ENCODE data around the gene FASN. TPM values are rescaled to one million over a fixed set of nuclear protein-coding genes. Genes with fewer than 3 reads are reported as not detected.

Gene FASN
- total and polyA plus RNA-seq, 2 of the 13 experiments (the other 11 are each of a cell fraction or from before 2014, with no cell fraction given): 51.7 to 101 TPM

DNA sequence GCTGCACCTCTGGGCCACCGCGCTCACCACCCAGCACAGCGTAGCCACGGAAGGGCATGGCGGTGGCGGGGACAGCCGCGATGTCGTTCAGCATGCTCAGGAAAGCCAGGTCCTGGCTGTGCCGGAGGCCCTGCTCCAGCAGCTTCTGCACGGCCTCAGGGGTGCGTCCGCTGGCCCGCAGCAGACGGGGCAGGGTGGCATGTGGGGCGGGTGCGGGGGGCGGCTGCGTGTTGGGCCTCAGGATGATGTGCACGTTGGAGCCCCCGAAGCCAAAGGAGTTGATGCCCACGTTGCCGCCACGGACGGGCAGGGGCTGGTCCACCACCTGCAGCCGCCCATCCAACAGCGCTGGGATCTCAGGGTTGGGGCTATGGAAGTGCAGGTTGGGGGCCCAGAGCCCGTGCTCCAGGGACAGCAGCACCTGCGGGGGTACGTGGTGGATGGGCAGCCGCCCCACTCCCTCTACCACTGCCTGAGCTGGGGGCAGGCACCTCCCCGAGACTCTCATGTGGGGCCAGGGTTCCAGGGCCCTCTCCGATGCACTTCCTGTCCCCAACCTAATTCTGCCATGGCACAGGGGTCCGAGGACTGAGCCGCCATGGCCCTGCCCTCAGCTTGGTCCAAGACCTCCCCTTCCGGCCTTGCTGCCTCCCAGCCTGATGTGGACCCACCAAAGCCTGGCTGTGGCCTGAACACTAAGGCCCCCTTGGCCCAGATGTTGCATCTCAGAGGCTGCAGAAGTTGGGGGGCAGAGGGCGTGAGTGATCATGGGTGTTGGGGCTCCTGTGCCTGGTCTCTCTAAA, 6.6 kb downstream of the FASN start (continued):
- TF ChIP-seq, protein P1, sequence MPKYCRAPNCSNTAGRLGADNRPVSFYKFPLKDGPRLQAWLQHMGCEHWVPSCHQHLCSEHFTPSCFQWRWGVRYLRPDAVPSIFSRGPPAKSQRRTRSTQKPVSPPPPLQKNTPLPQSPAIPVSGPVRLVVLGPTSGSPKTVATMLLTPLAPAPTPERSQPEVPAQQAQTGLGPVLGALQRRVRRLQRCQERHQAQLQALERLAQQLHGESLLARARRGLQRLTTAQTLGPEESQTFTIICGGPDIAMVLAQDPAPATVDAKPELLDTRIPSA (CRISPR knock-in tag; IDR thresholded peaks at IDR 0.05; ENCODE audit: borderline replicate concordance): 0 out of 2 replicates have a peak, but pooled peaks have one; percentile 25
- TF ChIP-seq HNRNPL (IDR thresholded peaks at IDR 0.05; ENCODE audit: low read depth, low read length) (peak; percentile 2; the same call in 1 of the 2 replicates), MTA1 (CRISPR knock-in tag; IDR thresholded peaks at IDR 0.05; ENCODE audit: borderline replicate concordance) (peak; percentile 6; the same call in 1 of the 2 replicates), HOXA9 (CRISPR knock-in tag; IDR thresholded peaks at IDR 0.05; ENCODE audit: borderline replicate concordance) (0 out of 2 replicates have a peak, but pooled peaks have one; percentile 4), ZNF274 (CRISPR knock-in tag; IDR thresholded peaks at IDR 0.05) (peak; percentile 23; the same call in 1 of the 2 replicates), ZNF331 (CRISPR knock-in tag; IDR thresholded peaks at IDR 0.05) (no peak), POLR2AphosphoS2 (IDR thresholded peaks at IDR 0.05; ENCODE audit: low read depth, low read length) (peak; percentile 65; the same call in 1 of the 2 replicates), ZNF850 (CRISPR knock-in tag; conservative IDR thresholded peaks at IDR 0.05) (no peak), KLF15 (CRISPR knock-in tag; IDR thresholded peaks at IDR 0.05; ENCODE audit: borderline replicate concordance) (no peak), ZBTB38 (CRISPR knock-in tag; IDR thresholded peaks at IDR 0.05) (0 out of 2 replicates have a peak, but pooled peaks have one; percentile 25), SPEN (CRISPR knock-in tag; IDR thresholded peaks at IDR 0.05; ENCODE audit: low read depth) (peak; percentile 46; the same call in 1 of the 2 replicates), EEA1 (CRISPR knock-in tag; IDR thresholded peaks at IDR 0.05; ENCODE audit: borderline replicate concordance) (peak; percentile 70; the same call in 1 of the 2 replicates)

Data from HepG2 (cell line).